HEK293T (cell line): ENCODE data around the gene MEDAG.

Experiments
- ARNT ChIP-seq: fragments of 450-650 bp; IDR thresholded peaks from 2 replicates; pipeline ENCODE4 v1.6.1; 2017; ENCODE audit warnings: mild to moderate bottlenecking
- BHLHE40 ChIP-seq: fragments of 450-650 bp; IDR thresholded peaks from 2 replicates; pipeline ENCODE4 v1.6.1; 2016; ENCODE audit warnings: mild to moderate bottlenecking, moderate library complexity, borderline replicate concordance
- FOXA1 ChIP-seq: fragments of 450-650 bp; IDR thresholded peaks from 2 replicates; pipeline ENCODE4 v1.6.1; 2016; ENCODE audit warnings: mild to moderate bottlenecking
- FOXM1 ChIP-seq: fragments of 450-650 bp; IDR thresholded peaks from 2 replicates; pipeline ENCODE4 v1.6.1; 2017; ENCODE audit warnings: mild to moderate bottlenecking, borderline replicate concordance
- SP1 ChIP-seq: fragments of 450-650 bp; IDR thresholded peaks from 2 replicates; pipeline ENCODE4 v1.6.1; 2017
- SUZ12 ChIP-seq: fragments of 450-650 bp; IDR thresholded peaks from 2 replicates; pipeline ENCODE4 v1.6.1; 2016; ENCODE audit warnings: mild to moderate bottlenecking
- ZNF384 ChIP-seq: fragments of 450-650 bp; IDR thresholded peaks from 2 replicates; pipeline ENCODE4 v1.6.1; 2016

DNA sequence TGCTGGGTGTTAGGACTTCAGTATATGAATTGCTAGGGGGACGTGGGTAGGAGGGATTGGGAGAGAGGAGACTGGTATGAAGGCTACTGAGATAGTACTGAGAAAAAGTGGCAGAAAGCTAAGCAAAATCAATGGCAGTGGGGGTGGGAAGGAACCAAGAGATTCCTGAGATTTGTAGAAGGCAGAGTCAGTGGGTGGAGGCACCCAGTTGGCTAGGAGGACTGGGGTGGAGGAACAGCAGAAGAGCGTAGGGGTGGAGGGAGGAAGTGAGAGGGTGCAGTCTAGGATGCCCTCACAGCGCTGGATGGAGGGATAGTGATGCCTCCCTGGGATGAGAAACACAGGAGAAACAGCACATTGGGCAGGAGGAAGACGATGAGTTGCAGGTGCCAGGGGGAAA is 5.6 kb upstream of the MEDAG start:
- TF ChIP-seq FOXA1 (no peak), ZNF384 (no peak), BHLHE40 (no peak), SUZ12 (no peak), SP1 (no peak), FOXM1 (no peak), ARNT (no peak)
